IMR-90 (cell line): Measurements from ENCODE around the gene SIGLEC6. TPM values are rescaled to one million over a fixed set of nuclear protein-coding genes. Genes with fewer than 3 reads are reported as not detected.

Source experiments
- ATAC-seq: fragments of 200-7000 bp; cut with Tn5 transposase; 2 replicates; pipeline ENCODE4 v1.9.1; 2020; ENCODE audit warnings: low read depth, mild to moderate bottlenecking, moderate library complexity
- BruUV-seq: library from RNA; stranded (reverse); fragments of 400-500 nt; replicated peaks from 2 replicates; lab custom pipeline; 2021; lab: Mats Ljungman, UMichigan
- CTCF ChIA-PET: fragments of 300-600 bp; formaldehyde crosslinking; extraction: SDS; loops from one replicate; lab custom pipeline; 2021; ENCODE audit warnings: antibody characterized with exemption; lab: Yijun Ruan, JAX
- POLR2A ChIA-PET: fragments of 300-600 bp; sonication (Branson Sonifier 250); formaldehyde crosslinking; loops from one replicate; lab custom pipeline; 2022; ENCODE audit warnings: antibody characterized with exemption; ENCODE audit not compliant: unreplicated experiment; lab: Charles Lee
- DNase-seq: peaks from one replicate; pipeline ENCODE4 v3.0.0; 2013
- H2AFZ ChIP-seq: replicated peaks from 2 replicates; pipeline ENCODE3; 2013; ENCODE audit warnings: low read length, mild to moderate bottlenecking; ENCODE audit not compliant: poor library complexity
- H2AK5ac ChIP-seq: 2 replicates; pipeline ENCODE4 v1.6.1; 2013; ENCODE audit warnings: low read depth, low read length, inconsistent platforms
- H2AK9ac ChIP-seq: replicated peaks from 2 replicates; pipeline ENCODE3; 2013; ENCODE audit warnings: mild to moderate bottlenecking, low read depth, low read length, moderate library complexity; ENCODE audit not compliant: poor library complexity
- H2BK120ac ChIP-seq: 2 replicates; pipeline ENCODE4 v1.6.1; 2013; ENCODE audit warnings: low read depth, low read length, inconsistent platforms
- H2BK15ac ChIP-seq: 3 replicates; pipeline ENCODE4 v1.6.1; 2013; ENCODE audit warnings: low read depth, low read length, inconsistent platforms
- H2BK20ac ChIP-seq: 2 replicates; pipeline ENCODE4 v1.6.1; 2013; ENCODE audit warnings: low read depth, mild to moderate bottlenecking, inconsistent platforms, low read length, moderate library complexity
- H2BK5ac ChIP-seq: 2 replicates; pipeline ENCODE4 v1.6.1; 2013; ENCODE audit warnings: mild to moderate bottlenecking, low read depth, low read length, inconsistent platforms; ENCODE audit not compliant: poor library complexity, severe bottlenecking
- H3K14ac ChIP-seq: replicated peaks from 2 replicates; pipeline ENCODE4 v1.6.1; 2013; ENCODE audit warnings: low read depth, low read length, inconsistent platforms
- H3K18ac ChIP-seq: 2 replicates; pipeline ENCODE4 v1.6.1; 2013; ENCODE audit warnings: low read depth, low read length, control low read depth
- H3K23ac ChIP-seq: 2 replicates; pipeline ENCODE4 v1.6.1; 2013; ENCODE audit warnings: low read depth, low read length, inconsistent platforms
- H3K27ac ChIP-seq: 2 replicates; pipeline ENCODE4 v1.5.1; 2013; ENCODE audit warnings: mild to moderate bottlenecking, control low read depth, low read length; ENCODE audit not compliant: insufficient read depth
- H3K27me3 ChIP-seq: 2 replicates; pipeline ENCODE4 v1.6.1; 2013; ENCODE audit warnings: low read length; ENCODE audit not compliant: control insufficient read depth, insufficient read depth
- H3K36me3 ChIP-seq: 2 replicates; pipeline ENCODE4 v1.6.1; 2013; ENCODE audit warnings: low read length, mixed read lengths; ENCODE audit not compliant: control insufficient read depth, insufficient read depth
- H3K4ac ChIP-seq: 2 replicates; pipeline ENCODE4 v1.6.1; 2013; ENCODE audit warnings: low read depth, low read length, inconsistent platforms
- H3K4me1 ChIP-seq: 2 replicates; pipeline ENCODE4 v1.6.1; 2013; ENCODE audit warnings: low read length, mixed read lengths; ENCODE audit not compliant: control insufficient read depth, insufficient read depth
- H3K4me2 ChIP-seq: 2 replicates; pipeline ENCODE4 v1.6.1; 2013; ENCODE audit warnings: low read depth, mild to moderate bottlenecking, control low read depth, low read length, moderate library complexity
- H3K4me3 ChIP-seq: 2 replicates; pipeline ENCODE4 v1.5.1; 2013; ENCODE audit warnings: low read depth, mild to moderate bottlenecking, control low read depth, low read length, moderate library complexity; ENCODE audit not compliant: insufficient read depth
- H3K56ac ChIP-seq: 2 replicates; pipeline ENCODE4 v1.6.1; 2013; ENCODE audit warnings: low read length, inconsistent platforms; ENCODE audit not compliant: insufficient read depth; ENCODE audit errors: extremely low read depth
- H3K79me1 ChIP-seq, 2 experiments: 2 replicates each; pipeline ENCODE4 v1.6.1; 2013; ENCODE audit warnings: low read length in 2 of 2, inconsistent platforms in 1 of 2, low read depth in 1 of 2
- H3K9ac ChIP-seq: 2 replicates; pipeline ENCODE4 v1.6.1; 2013; ENCODE audit warnings: low read depth, low read length, control low read depth
- H3K9me1 ChIP-seq: 2 replicates; pipeline ENCODE4 v1.6.1; 2013; ENCODE audit warnings: low read length, inconsistent platforms; ENCODE audit not compliant: insufficient read depth
- H3K9me3 ChIP-seq: 2 replicates; pipeline ENCODE4 v1.6.1; 2013; ENCODE audit warnings: low read length; ENCODE audit not compliant: control insufficient read depth, insufficient read depth
- H4K20me1 ChIP-seq: 2 replicates; pipeline ENCODE4 v1.6.1; 2013; ENCODE audit warnings: low read length, inconsistent platforms; ENCODE audit not compliant: insufficient read depth
- H4K5ac ChIP-seq: 2 replicates; pipeline ENCODE4 v1.6.1; 2013; ENCODE audit warnings: mild to moderate bottlenecking, low read depth, low read length, control low read depth
- H4K8ac ChIP-seq, 2 experiments: 2 replicates each; pipeline ENCODE4 v1.6.1; 2013; ENCODE audit warnings: low read depth in 2 of 2, low read length in 2 of 2, control low read depth in 1 of 2, inconsistent platforms in 1 of 2
- H4K91ac ChIP-seq: 2 replicates; pipeline ENCODE4 v1.6.1; 2013; ENCODE audit warnings: low read depth, low read length, inconsistent platforms; ENCODE audit not compliant: insufficient read depth
- BHLHE40 ChIP-seq: fragments of 150-350 bp; IDR thresholded peaks from 2 replicates; pipeline ENCODE4 v1.6.1; 2016; ENCODE audit warnings: mild to moderate bottlenecking, low read depth, low read length
- CTCF ChIP-seq: conservative IDR thresholded peaks from 2 replicates; pipeline ENCODE4 v1.5.1; 2012; ENCODE audit warnings: mild to moderate bottlenecking, low read depth, low read length, improper control_type of control experiment
- ELK1 ChIP-seq: fragments of 150-350 bp; IDR thresholded peaks from 2 replicates; pipeline ENCODE4 v1.6.1; 2016; ENCODE audit warnings: low read depth, mild to moderate bottlenecking, low read length, moderate library complexity, borderline replicate concordance
- FOS ChIP-seq: fragments of 150-350 bp; IDR thresholded peaks from 2 replicates; pipeline ENCODE4 v1.6.1; 2016; ENCODE audit warnings: low read depth, low read length
- MAFK ChIP-seq: IDR thresholded peaks from 2 replicates; pipeline ENCODE4 v1.6.1; 2012; ENCODE audit warnings: low read depth, low read length, improper control_type of control experiment
- MXI1 ChIP-seq: IDR thresholded peaks from 2 replicates; pipeline ENCODE4 v1.6.1; 2012; ENCODE audit warnings: low read depth, mild to moderate bottlenecking, low read length, moderate library complexity, borderline replicate concordance
- NFE2L2 ChIP-seq: fragments of 150-350 bp; IDR thresholded peaks from 2 replicates; pipeline ENCODE4 v1.6.1; 2016; ENCODE audit warnings: low read depth, mild to moderate bottlenecking, low read length
- POLR2A ChIP-seq: IDR thresholded peaks from 2 replicates; pipeline ENCODE4 v1.6.1; 2012; ENCODE audit warnings: mild to moderate bottlenecking, low read depth, low read length
- RCOR1 ChIP-seq: IDR thresholded peaks from 2 replicates; pipeline ENCODE4 v1.6.1; 2012; ENCODE audit warnings: mild to moderate bottlenecking, low read length, improper control_type of control experiment; ENCODE audit not compliant: insufficient replicate concordance
- RFX5 ChIP-seq: IDR thresholded peaks from 2 replicates; pipeline ENCODE4 v1.8.0; 2012; ENCODE audit warnings: low read depth, mild to moderate bottlenecking, low read length, moderate library complexity
- SMC3 ChIP-seq: fragments of 150-350 bp; IDR thresholded peaks from 2 replicates; pipeline ENCODE4 v1.6.1; 2016; ENCODE audit warnings: low read depth, mild to moderate bottlenecking, antibody characterized with exemption, low read length, moderate library complexity
- USF2 ChIP-seq: fragments of 150-350 bp; IDR thresholded peaks from 2 replicates; pipeline ENCODE4 v1.6.1; 2017; ENCODE audit warnings: mild to moderate bottlenecking, antibody characterized with exemption, low read length, low read depth
- WGBS, 2 experiments: methylation state at CpG; one replicate each; pipeline versions ENCODE4 v1.1.5 to v1.1.7; 2013; ENCODE audit warnings: missing lambda C conversion rate in 2 of 2; ENCODE audit not compliant: insufficient read length in 1 of 2; ENCODE audit errors: extremely low coverage in 2 of 2; 5-methylcytosine and 5-hydroxymethylcytosine counted together
- dilution Hi-C: fragments of 300-500 bp; cut with HindIII; formaldehyde crosslinking; loops from one replicate; pipeline ENCODE4 v1.14.3; 2018; ENCODE audit warnings: low sequenced_read_pairs; ENCODE audit not compliant: unreplicated experiment
- in situ Hi-C: fragments of 300-500 bp; cut with MboI; formaldehyde crosslinking; loops from 3 replicates; pipeline ENCODE4 v1.14.3; 2019; ENCODE audit warnings: low sequenced_read_pairs, inconsistent platforms, mixed read lengths
- intact Hi-C: fragments of 100-400 bp; cut with micrococcal nuclease; formaldehyde crosslinking; loops from 2 replicates; pipeline ENCODE4 v1.10.0; 2022
- polyA plus RNA-seq, 3 experiments: library from polyadenylated mRNA; depleted of rRNA; stranded (reverse); fragments of >200 nt; gene quantifications; 2 replicates each; pipeline ENCODE4 v1.2.3, GENCODE V29; 2012; ENCODE audit warnings: low replicate concordance in 1 of 3
- total RNA-seq: library from RNA; depleted of rRNA; stranded (reverse); fragments of >200 nt; gene quantifications from 2 replicates; pipeline ENCODE4 v1.2.3, GENCODE V29; 2012

SIGLEC6 gene
- total and polyA plus RNA-seq, 2 of the 4 experiments (the other 2 are of a cell fraction): not detected

GRCh38 chr19:51488491-51488890, 43.0 kb downstream of the SIGLEC6 start:
- H3K9ac ChIP-seq: no peak overlapping the region
- H3K23ac ChIP-seq: no peak overlapping the region
- H4K5ac ChIP-seq: no peak overlapping the region
- no peak overlapping the region for H2BK15ac ChIP-seq
- TF ChIP-seq RFX5: no peak
- no peak for TF ChIP-seq USF2
- TF ChIP-seq POLR2A: no peak
- no peak for TF ChIP-seq CTCF
- no peak for TF ChIP-seq BHLHE40
- TF ChIP-seq MXI1: no peak
- TF ChIP-seq MAFK: no peak
- no peak for TF ChIP-seq SMC3
- no peak for TF ChIP-seq ELK1
- TF ChIP-seq RCOR1: no peak
- no peak for TF ChIP-seq FOS
- no peak for TF ChIP-seq NFE2L2
- no peak overlapping the region for H3K18ac ChIP-seq
- no peak overlapping the region for H2AK5ac ChIP-seq
- POLR2A ChIA-PET: no interaction called here
- ATAC-seq (no peak), DNase-seq (no peak)
- H3K36me3 ChIP-seq: no peaks in the 10 kb centered on the region
- H3K56ac ChIP-seq: no peak overlapping the region
- WGBS, 2 experiments: no CpG with 5 or more reads among the region's 3 CpGs
- no peak overlapping the region for H3K4me3 ChIP-seq
- no peak overlapping the region for H3K27ac ChIP-seq
- no peak overlapping the region for H2BK5ac ChIP-seq
- no peak overlapping the region for H4K91ac ChIP-seq
- no peak overlapping the region for H2AFZ ChIP-seq
- no peak overlapping the region for H3K4me2 ChIP-seq
- H2AK9ac ChIP-seq: no peak overlapping the region
- intact Hi-C loops: no loop called here
- peaks cover 11% of the 10 kb centered on the region for H3K9me3 ChIP-seq
- H3K79me1 ChIP-seq: no peaks in the 10 kb centered on the region
- no peaks in the 10 kb centered on the region for H3K27me3 ChIP-seq
- H4K8ac ChIP-seq: no peak overlapping the region
- no peak overlapping the region for H3K4ac ChIP-seq
- no peaks in the 10 kb centered on the region for H3K4me1 ChIP-seq
- H3K9me1 ChIP-seq: no peaks in the 10 kb centered on the region
- dilution Hi-C loops: no loop called here
- CTCF ChIA-PET: no interaction called here
- no peaks in the 10 kb centered on the region for H4K20me1 ChIP-seq
- H2BK120ac ChIP-seq: no peak overlapping the region
- H2BK20ac ChIP-seq: no peak overlapping the region
- in situ Hi-C loops: no loop called here
- no TSS peak for BruUV-seq
- no peak overlapping the region for H3K14ac ChIP-seq
